Central memory CD8-positive, alpha-beta T cell (primary cell): Measurements from ENCODE around the gene IL17C.
A peak's percentile ranks its signal among the peaks of the same experiment; 100 is the strongest.

Experiments used
- ATAC-seq: fragments of 150-1000 bp; cut with Tn5 transposase; replicated peaks from 2 replicates; pipeline ENCODE4 v1.10.0; 2022; ENCODE audit warnings: mild to moderate bottlenecking, moderate FRiP score, moderate number of reproducible peaks; ENCODE audit not compliant: poor library complexity, severe bottlenecking; ENCODE audit errors: extremely low read depth
- DNase-seq, 2 donors: peaks; one replicate each; pipeline ENCODE4 v3.0.0; 2021; ENCODE audit warnings: low spot score in 2 of 2
- H3K27ac Mint-ChIP-seq: one replicate; pipeline ENCODE4 v1.8.0; 2022; ENCODE audit warnings: low read depth, mild to moderate bottlenecking, moderate library complexity, mixed read lengths
- H3K27me3 Mint-ChIP-seq: one replicate; pipeline ENCODE4 v1.8.0; 2022; ENCODE audit warnings: mixed read lengths
- H3K36me3 Mint-ChIP-seq: one replicate; pipeline ENCODE4 v1.8.0; 2022; ENCODE audit warnings: mild to moderate bottlenecking, moderate library complexity, mixed read lengths; ENCODE audit not compliant: insufficient read depth
- H3K4me1 Mint-ChIP-seq: one replicate; pipeline ENCODE4 v1.8.0; 2022; ENCODE audit warnings: mixed read lengths
- H3K4me3 Mint-ChIP-seq: one replicate; pipeline ENCODE4 v1.8.0; 2022; ENCODE audit warnings: mild to moderate bottlenecking, moderate library complexity, mixed read lengths
- H3K9me3 Mint-ChIP-seq: one replicate; pipeline ENCODE4 v1.8.0; 2022; ENCODE audit warnings: mixed read lengths

Gene IL17C

DNA sequence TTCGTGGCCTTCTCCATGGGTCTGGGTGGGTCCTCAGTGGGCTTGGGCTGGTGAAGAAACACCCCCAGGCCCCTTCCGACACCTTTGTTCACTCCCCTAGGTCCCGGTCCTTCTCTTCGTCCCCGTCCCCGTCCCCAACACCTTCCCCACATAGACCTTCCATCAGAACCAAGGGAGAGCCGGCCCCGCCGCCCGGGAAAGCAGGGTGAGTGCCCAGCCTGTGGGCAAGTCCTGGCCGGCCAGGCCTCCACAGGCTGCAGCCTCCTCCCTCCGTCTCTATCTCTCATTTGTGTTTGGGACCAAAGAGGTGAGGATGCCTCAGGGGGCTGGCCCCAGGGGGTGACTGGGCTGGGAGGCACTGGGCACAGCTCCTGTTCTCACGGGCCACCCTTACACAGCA, 14.5 kb upstream of the IL17C start:
- no peak for ATAC-seq
- peak overlapping the region; percentile 77 for H3K27ac Mint-ChIP-seq
- H3K27me3 Mint-ChIP-seq = no peaks in the 10 kb centered on the region
- no peak for DNase-seq
- H3K4me3 Mint-ChIP-seq = no peak overlapping the region
- H3K36me3 Mint-ChIP-seq = peaks cover 57% of the 10 kb centered on the region
- H3K9me3 Mint-ChIP-seq = no peaks in the 10 kb centered on the region
- peaks cover 25% of the 10 kb centered on the region for H3K4me1 Mint-ChIP-seq

DNA sequence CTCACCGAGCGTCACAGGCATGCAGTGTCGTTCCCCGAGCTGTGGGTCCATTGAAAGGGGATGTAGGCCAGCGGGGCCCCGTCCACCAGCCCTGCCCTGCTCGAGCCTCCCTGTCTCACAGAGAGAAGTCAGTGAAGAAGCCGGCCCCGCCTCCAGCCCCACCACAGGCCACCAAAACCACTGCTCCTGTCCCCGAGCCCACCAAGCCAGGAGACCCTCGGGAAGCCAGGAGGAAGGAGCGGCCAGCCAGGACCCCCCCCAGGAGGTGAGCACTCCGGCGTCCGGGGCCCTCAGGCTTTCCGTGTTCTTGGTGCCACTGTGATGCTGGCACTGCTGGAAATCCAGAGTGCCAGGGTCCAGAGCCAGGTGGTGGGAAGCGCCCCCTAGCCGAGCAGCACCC, 13.9 kb upstream of the IL17C start:
- Mint-ChIP-seq H3K36me3 (peaks cover 57% of the 10 kb centered on the region), H3K4me1 (peaks cover 19% of the 10 kb centered on the region), H3K9me3 (no peaks in the 10 kb centered on the region), H3K4me3 (no peak overlapping the region), H3K27me3 (no peaks in the 10 kb centered on the region), H3K27ac (peak overlapping the region; percentile 77)
- no peak for ATAC-seq
- DNase-seq = no peak

DNA sequence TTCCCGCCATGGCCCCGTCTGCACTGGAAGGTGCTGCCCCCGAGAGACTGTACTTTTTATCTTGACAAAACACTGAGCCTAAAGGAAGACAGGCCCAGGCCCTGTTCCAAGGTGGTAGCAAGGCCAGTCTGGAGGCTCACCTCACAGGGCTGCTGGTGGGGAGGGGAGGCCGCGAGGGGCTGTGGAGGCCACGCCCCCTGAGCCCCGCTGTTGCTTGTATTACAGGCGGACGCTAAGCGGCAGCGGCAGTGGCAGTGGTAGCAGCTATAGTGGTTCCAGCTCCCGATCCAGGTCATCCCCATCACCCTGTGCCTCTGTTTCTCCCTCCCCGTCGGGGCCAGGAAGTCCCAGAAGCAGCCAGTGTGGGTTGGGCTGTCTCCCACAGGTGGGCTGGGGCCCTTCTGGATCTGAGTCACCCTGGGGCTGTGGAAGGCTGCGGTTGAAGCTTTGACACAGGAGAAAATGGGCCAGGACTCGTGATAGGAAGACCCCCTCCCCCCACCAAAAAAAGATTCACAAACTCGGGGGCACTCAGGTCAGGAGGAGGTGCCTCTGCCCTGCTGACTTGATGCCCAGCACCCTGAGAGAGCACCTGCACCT, 13.3 kb upstream of the IL17C start:
- ATAC-seq (no peak), DNase-seq (no peak)
- H3K36me3 Mint-ChIP-seq = peaks cover 55% of the 10 kb centered on the region
- H3K27ac Mint-ChIP-seq = no peak overlapping the region
- peaks cover 13% of the 10 kb centered on the region for H3K4me1 Mint-ChIP-seq
- H3K27me3 Mint-ChIP-seq = no peaks in the 10 kb centered on the region
- no peaks in the 10 kb centered on the region for H3K9me3 Mint-ChIP-seq
- H3K4me3 Mint-ChIP-seq = no peak overlapping the region

DNA sequence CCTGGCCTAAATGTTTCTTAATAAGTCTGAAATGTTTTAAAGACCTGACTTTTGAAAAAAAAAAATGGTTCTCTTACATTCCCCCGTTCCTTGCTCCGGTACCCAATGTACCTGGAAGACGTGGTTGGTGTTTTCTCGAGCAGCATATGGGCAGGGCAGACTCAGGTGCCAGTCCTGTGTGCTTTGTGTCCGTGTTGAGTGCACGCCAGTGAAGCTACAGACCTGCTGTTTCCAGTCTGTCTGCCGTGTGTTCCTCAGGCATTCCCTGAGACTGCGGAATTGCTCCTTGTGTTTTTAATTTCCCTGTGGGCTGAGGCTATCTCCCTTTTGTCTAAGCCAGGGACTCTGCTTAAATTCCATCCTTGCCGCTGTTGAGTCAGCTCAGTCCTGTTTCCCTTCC, 11.7 kb upstream of the IL17C start:
- H3K4me1 Mint-ChIP-seq = peaks cover 5% of the 10 kb centered on the region
- ATAC-seq (no peak), DNase-seq (no peak)
- no peaks in the 10 kb centered on the region for H3K27me3 Mint-ChIP-seq
- H3K9me3 Mint-ChIP-seq = no peaks in the 10 kb centered on the region
- H3K27ac Mint-ChIP-seq = no peak overlapping the region
- H3K36me3 Mint-ChIP-seq = peaks cover 52% of the 10 kb centered on the region
- no peak overlapping the region for H3K4me3 Mint-ChIP-seq

DNA sequence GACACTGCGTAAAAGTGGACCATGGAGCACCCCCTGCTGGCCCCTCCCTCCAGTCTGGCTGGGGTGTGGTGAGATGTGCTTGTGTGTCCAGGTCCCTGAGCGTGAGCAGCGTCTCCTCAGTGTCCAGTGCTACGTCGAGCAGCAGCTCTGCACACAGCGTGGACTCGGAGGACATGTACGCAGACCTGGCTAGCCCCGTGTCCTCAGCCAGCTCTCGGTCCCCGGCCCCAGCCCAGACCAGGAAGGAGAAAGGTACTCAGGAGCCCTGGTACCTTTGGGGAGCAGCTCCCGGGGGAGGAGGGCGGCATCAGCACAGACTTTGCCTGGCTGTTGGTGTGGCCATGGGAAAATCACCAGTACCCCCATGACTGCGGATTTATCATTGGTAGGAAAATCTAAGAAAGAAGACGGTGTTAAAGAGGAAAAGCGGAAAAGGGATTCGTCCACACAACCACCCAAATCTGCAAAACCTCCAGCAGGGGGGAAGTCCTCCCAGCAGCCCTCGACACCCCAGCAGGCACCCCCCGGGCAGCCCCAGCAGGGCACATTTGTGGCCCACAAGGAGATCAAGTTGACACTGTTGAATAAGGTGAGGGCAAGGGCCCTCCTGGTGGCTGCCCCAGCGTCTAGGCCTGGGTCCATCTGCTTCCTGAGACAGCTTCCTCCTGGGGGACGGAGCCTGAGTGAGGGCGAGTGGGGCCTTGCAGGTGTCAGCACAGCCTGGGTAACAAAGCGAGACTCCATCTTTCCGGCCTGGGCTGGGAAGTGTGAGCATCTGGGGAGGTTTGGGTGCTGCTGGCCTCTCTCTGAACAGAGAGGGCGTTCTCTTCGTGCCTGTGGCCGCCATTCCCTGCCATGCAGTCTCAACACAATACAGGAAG, 10.6 kb upstream of the IL17C start:
- H3K4me3 Mint-ChIP-seq = no peak overlapping the region
- H3K9me3 Mint-ChIP-seq = no peaks in the 10 kb centered on the region
- H3K27me3 Mint-ChIP-seq = no peaks in the 10 kb centered on the region
- no peak for DNase-seq
- H3K27ac Mint-ChIP-seq = no peak overlapping the region
- ATAC-seq = no peak
- H3K36me3 Mint-ChIP-seq = peaks cover 56% of the 10 kb centered on the region
- H3K4me1 Mint-ChIP-seq = peaks cover 5% of the 10 kb centered on the region

DNA sequence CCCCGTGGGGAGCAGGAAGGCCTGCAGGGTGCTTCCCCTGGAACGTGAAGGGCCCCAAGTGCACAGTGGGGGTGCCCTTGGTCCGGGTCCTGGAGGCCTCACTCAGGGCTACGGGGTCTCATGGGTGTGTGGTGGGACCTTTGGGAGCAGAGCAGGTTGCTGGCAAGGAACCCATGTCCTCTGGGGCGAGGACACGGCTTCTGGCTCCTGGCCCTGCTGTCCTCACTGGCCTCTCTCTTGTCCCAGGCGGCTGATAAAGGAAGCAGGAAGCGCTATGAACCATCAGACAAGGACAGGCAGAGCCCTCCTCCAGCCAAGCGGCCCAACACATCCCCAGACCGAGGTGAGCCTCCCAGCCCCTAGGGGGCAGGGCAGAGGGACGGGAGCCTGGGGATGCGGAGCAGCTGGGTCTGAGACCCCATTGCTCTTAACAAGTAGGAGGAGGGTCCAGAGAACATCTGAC, 9.8 kb upstream of the IL17C start:
- no peak for DNase-seq
- no peaks in the 10 kb centered on the region for H3K27me3 Mint-ChIP-seq
- H3K4me3 Mint-ChIP-seq = no peak overlapping the region
- H3K4me1 Mint-ChIP-seq = no peaks in the 10 kb centered on the region
- H3K27ac Mint-ChIP-seq = no peak overlapping the region
- H3K36me3 Mint-ChIP-seq = peaks cover 53% of the 10 kb centered on the region
- H3K9me3 Mint-ChIP-seq = no peaks in the 10 kb centered on the region
- ATAC-seq = no peak

DNA sequence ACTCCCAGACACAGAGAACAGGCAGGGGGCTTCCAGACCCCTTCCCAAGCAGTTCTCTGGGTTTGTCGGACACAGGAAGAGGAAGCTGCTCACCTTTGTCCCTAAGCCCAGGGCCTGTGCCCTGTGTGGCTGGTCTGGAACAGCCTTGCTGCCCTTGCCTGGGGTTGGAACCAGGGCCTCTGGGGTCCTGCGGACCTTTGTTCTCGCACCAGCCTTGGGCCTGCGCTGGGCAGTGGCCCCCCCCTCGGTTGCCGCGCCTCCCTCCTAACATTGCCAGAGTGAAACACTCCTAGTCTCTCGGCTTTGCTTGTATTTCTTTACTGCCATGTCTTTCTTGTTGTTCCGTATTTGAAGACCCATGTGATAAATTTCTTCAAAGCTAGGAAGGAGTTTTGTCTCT, 8.5 kb upstream of the IL17C start:
- Mint-ChIP-seq H3K36me3 (peaks cover 50% of the 10 kb centered on the region), H3K4me1 (no peaks in the 10 kb centered on the region), H3K4me3 (no peak overlapping the region), H3K27me3 (no peaks in the 10 kb centered on the region), H3K27ac (peak overlapping the region; percentile 65), H3K9me3 (no peaks in the 10 kb centered on the region)
- ATAC-seq (no peak), DNase-seq (no peak)

DNA sequence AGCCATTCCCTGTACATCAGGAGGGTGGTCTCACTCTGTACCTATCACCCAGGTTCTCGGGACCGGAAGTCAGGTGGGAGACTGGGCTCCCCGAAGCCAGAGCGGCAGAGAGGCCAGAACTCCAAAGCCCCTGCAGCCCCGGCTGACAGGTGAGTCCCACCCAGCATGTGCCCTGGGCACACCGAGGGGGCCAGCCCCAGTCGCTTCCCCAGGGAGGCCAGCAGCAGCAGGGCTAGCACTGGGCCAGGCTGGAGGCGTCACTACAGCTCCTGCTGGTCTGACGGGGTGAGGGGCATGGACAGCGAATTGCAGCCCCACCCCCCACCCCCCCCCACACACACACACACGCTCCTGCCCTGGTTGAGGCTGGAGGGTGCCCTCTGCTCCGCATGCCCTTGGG, 7.9 kb upstream of the IL17C start:
- Mint-ChIP-seq H3K36me3 (peaks cover 49% of the 10 kb centered on the region), H3K27ac (peak overlapping the region; percentile 65), H3K9me3 (no peaks in the 10 kb centered on the region), H3K4me1 (peaks cover 5% of the 10 kb centered on the region), H3K4me3 (no peak overlapping the region), H3K27me3 (no peaks in the 10 kb centered on the region)
- DNase-seq (no peak), ATAC-seq (no peak)

DNA sequence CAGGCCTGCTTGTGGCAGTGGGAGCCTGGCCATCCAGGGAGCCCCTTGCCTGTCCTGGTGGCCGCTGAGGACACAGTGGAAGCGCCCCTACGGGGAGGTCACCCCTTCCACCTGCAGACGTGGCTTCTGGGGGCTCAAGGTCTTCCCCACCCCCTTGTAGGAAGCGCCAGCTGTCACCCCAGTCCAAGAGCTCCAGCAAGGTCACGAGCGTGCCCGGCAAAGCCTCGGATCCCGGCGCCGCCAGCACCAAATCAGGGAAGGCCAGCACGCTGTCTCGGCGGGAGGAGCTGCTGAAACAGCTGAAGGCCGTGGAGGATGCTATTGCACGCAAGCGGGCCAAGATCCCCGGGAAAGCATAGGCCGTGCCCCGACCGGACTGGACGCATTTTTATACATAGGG, 7.4 kb upstream of the IL17C start:
- H3K4me3 Mint-ChIP-seq = no peak overlapping the region
- DNase-seq (no peak), ATAC-seq (no peak)
- no peaks in the 10 kb centered on the region for H3K9me3 Mint-ChIP-seq
- peaks cover 48% of the 10 kb centered on the region for H3K36me3 Mint-ChIP-seq
- H3K27me3 Mint-ChIP-seq = no peaks in the 10 kb centered on the region
- H3K27ac Mint-ChIP-seq = no peak overlapping the region
- peaks cover 9% of the 10 kb centered on the region for H3K4me1 Mint-ChIP-seq

DNA sequence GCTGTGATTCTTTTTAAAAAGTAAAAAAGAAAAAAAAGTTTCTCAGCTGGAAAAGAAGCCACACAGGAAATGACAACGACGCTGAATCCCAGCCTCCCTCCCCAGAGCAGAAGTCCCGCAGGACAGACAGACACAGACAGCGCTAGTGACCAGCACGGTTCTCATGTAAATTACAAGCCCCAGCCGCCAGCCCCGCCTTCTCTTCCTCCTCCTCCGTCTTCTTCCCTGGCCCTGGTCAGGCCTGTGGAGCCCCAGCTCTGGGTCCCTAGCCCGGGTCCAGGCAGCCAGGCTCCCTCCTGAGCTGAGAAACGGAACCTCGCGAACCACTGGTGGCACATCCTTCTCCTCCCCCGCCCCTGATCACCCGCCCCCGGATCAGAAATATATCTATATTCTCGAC, 7.0 kb upstream of the IL17C start:
- H3K27me3 Mint-ChIP-seq = no peaks in the 10 kb centered on the region
- peaks cover 47% of the 10 kb centered on the region for H3K36me3 Mint-ChIP-seq
- no peak for DNase-seq
- no peak overlapping the region for H3K27ac Mint-ChIP-seq
- H3K4me1 Mint-ChIP-seq = peaks cover 12% of the 10 kb centered on the region
- no peak for ATAC-seq
- no peak overlapping the region for H3K4me3 Mint-ChIP-seq
- no peaks in the 10 kb centered on the region for H3K9me3 Mint-ChIP-seq

DNA sequence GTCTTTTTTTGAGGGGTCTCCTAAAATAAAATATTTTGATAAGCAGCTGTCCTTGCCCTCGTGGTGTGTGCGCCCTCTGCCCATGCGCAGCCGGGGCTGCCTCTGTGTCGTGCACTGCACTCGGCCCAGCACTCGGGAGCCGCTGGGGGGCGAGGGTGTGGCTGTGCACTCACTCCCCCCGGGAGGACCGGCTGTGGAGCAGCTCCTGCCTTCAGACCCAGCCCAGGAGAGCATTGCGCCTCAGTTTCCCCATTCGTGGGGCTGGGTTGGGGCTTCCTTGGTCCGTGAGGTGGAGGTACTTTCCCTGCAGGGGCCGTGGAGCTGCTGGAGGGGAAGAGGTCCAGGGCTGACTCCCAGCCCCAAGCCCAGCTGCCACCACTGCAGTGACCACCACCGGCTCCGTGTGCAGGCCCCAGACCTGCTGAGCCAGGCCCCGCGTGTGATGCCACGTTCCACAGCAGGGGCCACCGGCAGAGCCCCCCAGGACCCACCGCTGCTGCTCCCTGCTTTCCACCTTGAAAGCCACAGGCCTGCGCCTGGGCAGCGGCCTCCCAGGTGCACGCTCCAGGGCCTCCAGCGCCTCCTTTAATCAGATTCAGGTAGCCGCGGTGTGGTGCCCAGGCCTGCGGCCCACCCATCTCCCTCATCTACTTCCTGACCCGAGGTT, 6.3 kb upstream of the IL17C start:
- no peaks in the 10 kb centered on the region for H3K27me3 Mint-ChIP-seq
- peaks cover 45% of the 10 kb centered on the region for H3K36me3 Mint-ChIP-seq
- peak overlapping the region; percentile 74 for H3K27ac Mint-ChIP-seq
- H3K4me3 Mint-ChIP-seq = peak overlapping the region; percentile 13
- H3K9me3 Mint-ChIP-seq = no peaks in the 10 kb centered on the region
- ATAC-seq (no peak), DNase-seq (no peak)
- peaks cover 14% of the 10 kb centered on the region for H3K4me1 Mint-ChIP-seq

DNA sequence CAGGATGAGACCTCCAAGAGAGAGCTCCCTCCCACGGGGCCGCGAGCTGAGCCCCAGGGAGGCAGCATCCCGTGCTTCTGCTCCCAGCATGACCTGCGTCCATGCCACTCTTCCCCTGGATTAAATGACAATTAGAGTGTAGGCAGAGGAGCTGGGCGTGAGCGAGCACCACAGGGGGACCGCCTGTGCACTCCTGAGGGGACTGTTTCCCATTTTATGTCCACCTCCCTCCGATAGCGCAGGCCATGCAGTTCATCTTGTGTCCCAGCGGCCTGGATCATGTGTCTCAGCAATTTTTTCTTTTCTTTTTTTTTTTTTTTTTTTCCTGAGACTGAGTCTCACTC, 5.8 kb upstream of the IL17C start:
- peaks cover 19% of the 10 kb centered on the region for H3K4me1 Mint-ChIP-seq
- no peaks in the 10 kb centered on the region for H3K27me3 Mint-ChIP-seq
- peak overlapping the region; percentile 13 for H3K4me3 Mint-ChIP-seq
- H3K36me3 Mint-ChIP-seq = peaks cover 44% of the 10 kb centered on the region
- H3K9me3 Mint-ChIP-seq = no peaks in the 10 kb centered on the region
- DNase-seq (no peak), ATAC-seq (no peak)
- H3K27ac Mint-ChIP-seq = peak overlapping the region; percentile 74

DNA sequence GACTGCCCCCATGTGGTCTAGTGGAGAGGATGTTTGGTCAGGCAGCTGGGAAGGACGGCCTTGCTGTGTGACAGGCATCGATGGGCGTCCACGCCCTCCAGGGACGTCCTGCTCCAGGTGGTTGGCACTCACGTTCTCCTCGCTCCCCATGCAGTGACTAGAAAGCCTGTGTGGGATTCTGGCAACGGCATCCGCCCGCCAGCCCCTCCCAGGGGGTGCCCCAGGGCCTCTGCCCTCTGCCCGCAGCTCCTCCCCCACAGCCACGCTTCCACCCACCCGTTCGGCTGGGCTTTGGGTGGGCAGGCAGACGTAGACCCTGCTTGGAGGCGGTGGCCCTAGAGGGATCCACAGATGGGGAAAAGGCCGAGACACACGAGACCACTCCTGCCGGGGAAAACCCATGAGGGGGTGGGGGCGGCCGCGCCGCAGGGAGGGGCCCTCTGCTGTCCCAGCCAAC, 4.7 kb upstream of the IL17C start:
- Mint-ChIP-seq H3K27ac (peak overlapping the region; percentile 74), H3K4me3 (peak overlapping the region; percentile 87), H3K4me1 (peaks cover 31% of the 10 kb centered on the region), H3K27me3 (no peaks in the 10 kb centered on the region), H3K36me3 (peaks cover 43% of the 10 kb centered on the region), H3K9me3 (no peaks in the 10 kb centered on the region)
- peak; percentile 47 for ATAC-seq
- peak; percentile 54 to 60 for DNase-seq
